Effector memory CD8-positive, alpha-beta T cell (primary cell): ENCODE measurements around the gene TSSK1B.
"Not testable (repeated sequence)": the region's sequence is repeated elsewhere in the genome, so short reads cannot be mapped to it uniquely, and the experiment has no call there.

Source experiments
- ATAC-seq: fragments of 150-1000 bp; cut with Tn5 transposase; replicated peaks from 2 replicates; pipeline ENCODE4 v1.10.0; 2021; ENCODE audit warnings: mild to moderate bottlenecking, moderate library complexity
- DNase-seq, 3 experiments: peaks; one replicate each; pipeline ENCODE4 v3.0.0; 2021
- H3K27ac Mint-ChIP-seq, 2 donors: one replicate each; pipeline ENCODE4 v1.8.0; 2022; ENCODE audit warnings: mild to moderate bottlenecking in 2 of 2, mixed read lengths in 2 of 2, moderate library complexity in 2 of 2
- H3K27me3 Mint-ChIP-seq, 2 donors: one replicate each; pipeline ENCODE4 v1.8.0; 2022; ENCODE audit warnings: mixed read lengths in 2 of 2
- H3K36me3 Mint-ChIP-seq: one replicate; pipeline ENCODE4 v1.8.0; 2022; ENCODE audit warnings: mild to moderate bottlenecking, moderate library complexity, mixed read lengths; ENCODE audit not compliant: insufficient read depth
- H3K4me1 Mint-ChIP-seq, 2 donors: one replicate each; pipeline ENCODE4 v1.8.0; 2022; ENCODE audit warnings: low read depth in 2 of 2, mixed read lengths in 2 of 2
- H3K4me3 Mint-ChIP-seq, 2 donors: one replicate each; pipeline ENCODE4 v1.8.0; 2022; ENCODE audit warnings: mild to moderate bottlenecking in 2 of 2, mixed read lengths in 2 of 2, moderate library complexity in 2 of 2
- H3K9me3 Mint-ChIP-seq, 2 donors: one replicate each; pipeline ENCODE4 v1.8.0; 2022; ENCODE audit warnings: mixed read lengths in 2 of 2

Gene TSSK1B

GRCh38 chr5:113435575-113435974, 786 bp upstream of the TSSK1B start:
- H3K4me1 Mint-ChIP-seq = no peaks in the 10 kb centered on the region
- no peak overlapping the region for H3K27ac Mint-ChIP-seq
- H3K9me3 Mint-ChIP-seq = no peaks in the 10 kb centered on the region
- no peak overlapping the region for H3K4me3 Mint-ChIP-seq
- DNase-seq = no peak
- peaks cover 0 to 9% of the 10 kb centered on the region in 2 donors for H3K27me3 Mint-ChIP-seq
- no peak for ATAC-seq
- H3K36me3 Mint-ChIP-seq = no peaks in the 10 kb centered on the region

GRCh38 chr5:113433862-113434612, 752 bp downstream of the TSSK1B start:
- Mint-ChIP-seq H3K27ac (no peak overlapping the region), H3K9me3 (no peaks in the 10 kb centered on the region), H3K4me3 (no peak overlapping the region), H3K27me3 (peaks cover 0 to 9% of the 10 kb centered on the region in 2 donors), H3K36me3 (no peaks in the 10 kb centered on the region), H3K4me1 (no peaks in the 10 kb centered on the region)
- no peak for DNase-seq
- no peak for ATAC-seq

- Mint-ChIP-seq H3K9me3 (no peaks in the 10 kb centered on the region), H3K4me1 (no peaks in the 10 kb centered on the region), H3K36me3 (no peaks in the 10 kb centered on the region), H3K4me3 (no peak overlapping the region), H3K27me3 (peaks cover 0 to 9% of the 10 kb centered on the region in 2 donors), H3K27ac (no peak overlapping the region)
- no peak for ATAC-seq
- DNase-seq = no peak
Observed at GRCh38 chr5:113433071-113433470, 1.7 kb downstream of the TSSK1B start.

- no peak for ATAC-seq
- no peaks in the 10 kb centered on the region for H3K9me3 Mint-ChIP-seq
- no peak overlapping the region for H3K4me3 Mint-ChIP-seq
- no peaks in the 10 kb centered on the region for H3K4me1 Mint-ChIP-seq
- H3K27me3 Mint-ChIP-seq = no peaks in the 10 kb centered on the region
- no peak for DNase-seq
- H3K27ac Mint-ChIP-seq = no peak overlapping the region
- H3K36me3 Mint-ChIP-seq = no peaks in the 10 kb centered on the region
Observed at GRCh38 chr5:113427871-113428574, 6.8 kb downstream of the TSSK1B start.

GRCh38 chr5:113425909-113426308, 8.9 kb downstream of the TSSK1B start:
- no peak for DNase-seq
- no peaks in the 10 kb centered on the region for H3K9me3 Mint-ChIP-seq
- ATAC-seq = no peak
- H3K27me3 Mint-ChIP-seq = peaks cover 7 to 14% of the 10 kb centered on the region in 2 donors
- no peaks in the 10 kb centered on the region for H3K4me1 Mint-ChIP-seq
- H3K4me3 Mint-ChIP-seq = no peak overlapping the region
- no peaks in the 10 kb centered on the region for H3K36me3 Mint-ChIP-seq
- H3K27ac Mint-ChIP-seq = no peak overlapping the region

GRCh38 chr5:113421693-113422092, 13.1 kb downstream of the TSSK1B start:
- no peaks in the 10 kb centered on the region for H3K9me3 Mint-ChIP-seq
- no peak for DNase-seq
- ATAC-seq = no peak
- no peaks in the 10 kb centered on the region for H3K36me3 Mint-ChIP-seq
- H3K4me1 Mint-ChIP-seq = no peaks in the 10 kb centered on the region
- no peak overlapping the region for H3K4me3 Mint-ChIP-seq
- H3K27me3 Mint-ChIP-seq = peaks cover 7 to 14% of the 10 kb centered on the region in 2 donors
- no peak overlapping the region for H3K27ac Mint-ChIP-seq

- DNase-seq = no peak
- no peak for ATAC-seq
- Mint-ChIP-seq H3K27ac (no peak overlapping the region), H3K4me3 (no peak overlapping the region), H3K36me3 (no peaks in the 10 kb centered on the region), H3K9me3 (no peaks in the 10 kb centered on the region), H3K27me3 (peaks cover 0 to 6% of the 10 kb centered on the region in 2 donors), H3K4me1 (no peaks in the 10 kb centered on the region)
Observed at GRCh38 chr5:113405530-113405929, 29.3 kb downstream of the TSSK1B start.

- no peak overlapping the region for H3K4me3 Mint-ChIP-seq
- ATAC-seq = no peak
- H3K36me3 Mint-ChIP-seq = no peaks in the 10 kb centered on the region
- H3K9me3 Mint-ChIP-seq = no peaks in the 10 kb centered on the region
- no peaks in the 10 kb centered on the region for H3K4me1 Mint-ChIP-seq
- peaks cover 0 to 6% of the 10 kb centered on the region in 2 donors for H3K27me3 Mint-ChIP-seq
- DNase-seq = no peak
- no peak overlapping the region for H3K27ac Mint-ChIP-seq
Observed at GRCh38 chr5:113404269-113404668, 30.5 kb downstream of the TSSK1B start.

- H3K4me1 Mint-ChIP-seq, DNase-seq, H3K36me3 Mint-ChIP-seq, H3K9me3 Mint-ChIP-seq, H3K4me3 Mint-ChIP-seq, H3K27ac Mint-ChIP-seq, ATAC-seq: not testable (repeated sequence)
- peaks cover 10 to 14% of the 10 kb centered on the region in 2 donors for H3K27me3 Mint-ChIP-seq
Observed at GRCh38 chr5:113397986-113398385, 36.8 kb downstream of the TSSK1B start.

- Mint-ChIP-seq H3K4me3 (no peak overlapping the region), H3K9me3 (no peaks in the 10 kb centered on the region), H3K36me3 (no peaks in the 10 kb centered on the region), H3K4me1 (no peaks in the 10 kb centered on the region), H3K27ac (no peak overlapping the region), H3K27me3 (peaks cover 10 to 14% of the 10 kb centered on the region in 2 donors)
- ATAC-seq (no peak), DNase-seq (no peak)
Observed at GRCh38 chr5:113397046-113397445, 37.7 kb downstream of the TSSK1B start.

- H3K4me1 Mint-ChIP-seq = no peaks in the 10 kb centered on the region
- no peak overlapping the region for H3K4me3 Mint-ChIP-seq
Observed at GRCh38 chr5:113394658-113395057, 40.1 kb downstream of the TSSK1B start.

GRCh38 chr5:113390224-113390623, 44.6 kb downstream of the TSSK1B start:
- ATAC-seq (no peak), DNase-seq (no peak)
- Mint-ChIP-seq H3K4me3 (no peak overlapping the region), H3K36me3 (no peaks in the 10 kb centered on the region), H3K9me3 (no peaks in the 10 kb centered on the region), H3K27ac (no peak overlapping the region), H3K27me3 (peaks cover 24 to 43% of the 10 kb centered on the region in 2 donors), H3K4me1 (no peaks in the 10 kb centered on the region)

More at GRCh38 chr5:113394658-113395057, 40.1 kb downstream of the TSSK1B start:
- Mint-ChIP-seq H3K27ac (no peak overlapping the region), H3K36me3 (no peaks in the 10 kb centered on the region), H3K27me3 (peaks cover 19 to 26% of the 10 kb centered on the region in 2 donors), H3K9me3 (no peaks in the 10 kb centered on the region)
- DNase-seq (no peak), ATAC-seq (no peak)

- H3K4me3 Mint-ChIP-seq = no peak overlapping the region
- no peaks in the 10 kb centered on the region for H3K4me1 Mint-ChIP-seq
- H3K9me3 Mint-ChIP-seq = no peaks in the 10 kb centered on the region
- no peaks in the 10 kb centered on the region for H3K36me3 Mint-ChIP-seq
- H3K27ac Mint-ChIP-seq = no peak overlapping the region
- peaks cover 17 to 52% of the 10 kb centered on the region in 2 donors for H3K27me3 Mint-ChIP-seq
- DNase-seq (no peak), ATAC-seq (no peak)
Observed at GRCh38 chr5:113389116-113389515, 45.7 kb downstream of the TSSK1B start.

- ATAC-seq (no peak), DNase-seq (no peak)
- no peaks in the 10 kb centered on the region for H3K36me3 Mint-ChIP-seq
- H3K4me3 Mint-ChIP-seq = no peak overlapping the region
- no peaks in the 10 kb centered on the region for H3K9me3 Mint-ChIP-seq
- no peaks in the 10 kb centered on the region for H3K4me1 Mint-ChIP-seq
- H3K27me3 Mint-ChIP-seq = peaks cover 14 to 52% of the 10 kb centered on the region in 2 donors
- no peak overlapping the region for H3K27ac Mint-ChIP-seq
Observed at GRCh38 chr5:113387844-113388243, 46.9 kb downstream of the TSSK1B start.
